ENCODE measurements around the gene KCNK10.

DNA sequence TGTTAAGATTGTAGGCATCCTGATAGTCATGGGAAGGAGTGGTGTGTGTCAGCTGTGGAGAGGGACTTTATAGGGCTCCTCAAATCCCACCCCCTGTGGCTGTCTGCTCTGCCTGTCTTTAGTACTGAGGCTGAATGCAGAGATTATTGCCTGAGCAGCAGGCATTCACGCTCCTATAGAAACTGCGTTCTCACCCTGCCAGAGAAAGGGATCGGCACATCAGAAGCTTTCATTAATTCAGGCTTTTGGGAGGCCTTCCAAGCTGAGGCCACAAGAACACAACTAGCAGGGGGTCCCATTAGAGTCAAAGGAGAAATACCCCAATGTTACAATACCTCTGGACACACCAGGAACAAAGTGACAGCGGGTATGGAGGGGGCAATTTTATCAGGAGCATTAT, 12.6 kb downstream of the KCNK10 start:
- TF ChIP-seq, protein P1, sequence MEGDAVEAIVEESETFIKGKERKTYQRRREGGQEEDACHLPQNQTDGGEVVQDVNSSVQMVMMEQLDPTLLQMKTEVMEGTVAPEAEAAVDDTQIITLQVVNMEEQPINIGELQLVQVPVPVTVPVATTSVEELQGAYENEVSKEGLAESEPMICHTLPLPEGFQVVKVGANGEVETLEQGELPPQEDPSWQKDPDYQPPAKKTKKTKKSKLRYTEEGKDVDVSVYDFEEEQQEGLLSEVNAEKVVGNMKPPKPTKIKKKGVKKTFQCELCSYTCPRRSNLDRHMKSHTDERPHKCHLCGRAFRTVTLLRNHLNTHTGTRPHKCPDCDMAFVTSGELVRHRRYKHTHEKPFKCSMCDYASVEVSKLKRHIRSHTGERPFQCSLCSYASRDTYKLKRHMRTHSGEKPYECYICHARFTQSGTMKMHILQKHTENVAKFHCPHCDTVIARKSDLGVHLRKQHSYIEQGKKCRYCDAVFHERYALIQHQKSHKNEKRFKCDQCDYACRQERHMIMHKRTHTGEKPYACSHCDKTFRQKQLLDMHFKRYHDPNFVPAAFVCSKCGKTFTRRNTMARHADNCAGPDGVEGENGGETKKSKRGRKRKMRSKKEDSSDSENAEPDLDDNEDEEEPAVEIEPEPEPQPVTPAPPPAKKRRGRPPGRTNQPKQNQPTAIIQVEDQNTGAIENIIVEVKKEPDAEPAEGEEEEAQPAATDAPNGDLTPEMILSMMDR (IDR thresholded peaks at IDR 0.05) = no peak
- TF ChIP-seq POLR2AphosphoS5 (IDR thresholded peaks at IDR 0.05) (no peak), POLR2A (IDR thresholded peaks at IDR 0.05) (no peak)
